ENCODE results near the gene SALL4.
"Not testable (repeated sequence)": the region's sequence is repeated elsewhere in the genome, so short reads cannot be mapped to it uniquely, and the experiment has no call there.

The SALL4 gene

GRCh38 chr20:51760905-51761546, 41.3 kb downstream of the SALL4 start:
- no peak for DNase-seq (ENCODE audit: low spot score)

GRCh38 chr20:51759769-51760510, 42.4 kb downstream of the SALL4 start:
- no peak for DNase-seq (ENCODE audit: low spot score)
- TF ChIP-seq CTCF (IDR thresholded peaks at IDR 0.05; ENCODE audit: extremely low read depth, missing control alignments) = no peak

More at GRCh38 chr20:51760905-51761546, 41.3 kb downstream of the SALL4 start:
- no peak for TF ChIP-seq CTCF (IDR thresholded peaks at IDR 0.05; ENCODE audit: extremely low read depth, missing control alignments)

GRCh38 chr20:51758978-51759544, 43.3 kb downstream of the SALL4 start:
- DNase-seq (ENCODE audit: low spot score) = no peak
- TF ChIP-seq CTCF (IDR thresholded peaks at IDR 0.05; ENCODE audit: extremely low read depth, missing control alignments) = no peak

- TF ChIP-seq CTCF (IDR thresholded peaks at IDR 0.05; ENCODE audit: extremely low read depth, missing control alignments) = no peak
- DNase-seq (ENCODE audit: low spot score) = no peak
Measured at GRCh38 chr20:51757226-51757625, 45.1 kb downstream of the SALL4 start.

GRCh38 chr20:51756653-51757052, 45.7 kb downstream of the SALL4 start:
- TF ChIP-seq CTCF (IDR thresholded peaks at IDR 0.05; ENCODE audit: extremely low read depth, missing control alignments) = no peak
- DNase-seq (ENCODE audit: low spot score) = no peak

GRCh38 chr20:51753220-51753619, 49.1 kb downstream of the SALL4 start:
- DNase-seq (ENCODE audit: low spot score) = not testable (repeated sequence)

GRCh38 chr20:51752343-51752951, 49.9 kb downstream of the SALL4 start:
- no peak for DNase-seq (ENCODE audit: low spot score)
- no peak for TF ChIP-seq CTCF (IDR thresholded peaks at IDR 0.05; ENCODE audit: extremely low read depth, missing control alignments)

Data from GM20000 (cell line).